NCI-H1436 (cell line): ENCODE measurements around the gene MBD5.

Experiments
- DNase-seq: peaks from one replicate; lab custom pipeline; 2025; lab: John Stamatoyannopoulos, UW

MBD5 gene

DNA sequence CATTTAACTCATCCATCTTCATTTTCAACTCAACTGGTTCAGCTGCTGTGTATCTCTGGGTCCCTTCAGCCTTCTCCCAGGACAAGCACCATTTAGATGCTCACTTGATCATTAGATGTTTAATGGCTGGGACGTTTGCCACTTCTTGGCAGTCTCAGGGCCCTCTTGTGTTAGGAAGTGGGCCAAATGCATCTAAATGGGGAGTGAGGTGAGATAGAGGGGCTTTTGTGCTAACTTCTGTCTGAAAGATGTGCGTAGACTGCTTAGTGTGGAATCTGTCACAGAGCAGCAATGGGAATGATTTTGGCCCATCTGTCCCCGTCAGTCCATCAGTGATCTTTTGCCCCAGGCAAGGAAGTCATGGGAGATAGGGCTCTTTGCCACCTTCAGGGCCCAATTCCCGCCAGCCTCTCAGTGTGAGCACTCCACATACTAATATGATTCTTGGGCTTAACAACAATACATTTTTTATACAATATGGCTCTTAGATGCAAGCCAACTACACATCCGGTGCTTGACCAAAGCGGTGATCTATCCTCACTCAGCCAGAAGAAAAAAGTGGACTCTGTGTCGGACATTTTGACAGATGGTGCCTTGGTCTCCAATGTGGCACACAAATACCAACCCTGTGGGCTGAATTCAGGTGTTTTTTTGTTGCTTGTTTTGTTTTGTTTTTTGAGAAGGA is 528.0 kb downstream of the MBD5 start:
- DNase-seq = no peak

DNA sequence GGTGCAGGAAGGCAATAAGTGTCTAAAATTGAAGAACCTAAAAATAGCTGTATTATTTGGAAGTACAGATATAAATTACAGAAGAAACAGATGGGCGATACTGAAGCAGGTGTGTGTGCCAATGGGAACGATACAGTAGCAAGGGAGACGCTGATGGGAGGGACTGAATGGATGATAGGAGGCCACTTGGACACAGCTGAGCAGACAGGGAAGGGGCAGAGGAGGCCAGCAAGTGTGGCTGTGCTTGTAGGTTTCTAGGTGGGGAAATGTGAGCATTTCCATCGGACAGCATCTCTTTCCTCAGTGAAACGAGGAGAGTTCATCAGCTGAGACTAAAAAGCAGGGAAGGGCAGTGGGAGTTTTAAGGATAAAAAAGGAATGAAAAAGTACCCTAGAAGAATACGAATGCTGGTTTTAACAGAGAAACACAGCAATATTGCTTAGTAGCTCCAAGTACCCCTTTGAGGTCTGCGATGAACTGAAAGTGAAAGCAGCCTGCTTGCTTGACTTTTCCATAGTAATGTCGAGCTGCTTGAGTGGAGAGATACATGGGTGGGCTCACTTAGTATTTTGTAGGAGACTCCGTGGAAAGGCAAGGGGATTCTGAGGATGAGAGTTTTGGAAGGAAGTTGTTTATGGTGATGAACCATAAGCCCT is 531.9 kb downstream of the MBD5 start:
- peak; percentile 31 for DNase-seq

DNA sequence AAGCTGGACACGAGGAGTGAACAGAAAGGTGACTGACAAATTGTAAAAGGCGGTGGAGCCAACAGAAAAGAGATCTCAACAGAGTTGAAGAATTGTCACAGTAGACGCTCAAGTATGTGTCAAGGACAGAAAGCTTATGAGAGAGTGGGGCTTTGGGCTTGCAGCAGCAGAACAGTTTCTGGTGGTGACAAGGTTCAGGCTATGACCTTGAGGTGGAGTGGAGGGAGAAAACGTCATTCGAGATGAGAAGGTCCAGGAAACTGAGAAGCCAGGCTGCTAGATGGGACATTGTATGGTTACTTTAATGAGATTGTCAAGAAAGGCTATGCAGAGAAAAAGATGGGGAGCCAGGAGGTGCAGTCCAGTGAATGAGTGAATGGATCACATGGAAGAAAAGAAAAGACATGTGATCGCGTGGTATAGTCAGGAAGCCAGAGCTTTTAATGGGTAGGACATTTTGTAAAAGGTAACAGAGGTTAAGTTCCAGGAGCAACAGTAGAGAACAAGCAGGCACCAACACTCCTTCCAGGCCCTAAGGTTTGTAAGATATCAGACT is 532.5 kb downstream of the MBD5 start:
- no peak for DNase-seq

DNA sequence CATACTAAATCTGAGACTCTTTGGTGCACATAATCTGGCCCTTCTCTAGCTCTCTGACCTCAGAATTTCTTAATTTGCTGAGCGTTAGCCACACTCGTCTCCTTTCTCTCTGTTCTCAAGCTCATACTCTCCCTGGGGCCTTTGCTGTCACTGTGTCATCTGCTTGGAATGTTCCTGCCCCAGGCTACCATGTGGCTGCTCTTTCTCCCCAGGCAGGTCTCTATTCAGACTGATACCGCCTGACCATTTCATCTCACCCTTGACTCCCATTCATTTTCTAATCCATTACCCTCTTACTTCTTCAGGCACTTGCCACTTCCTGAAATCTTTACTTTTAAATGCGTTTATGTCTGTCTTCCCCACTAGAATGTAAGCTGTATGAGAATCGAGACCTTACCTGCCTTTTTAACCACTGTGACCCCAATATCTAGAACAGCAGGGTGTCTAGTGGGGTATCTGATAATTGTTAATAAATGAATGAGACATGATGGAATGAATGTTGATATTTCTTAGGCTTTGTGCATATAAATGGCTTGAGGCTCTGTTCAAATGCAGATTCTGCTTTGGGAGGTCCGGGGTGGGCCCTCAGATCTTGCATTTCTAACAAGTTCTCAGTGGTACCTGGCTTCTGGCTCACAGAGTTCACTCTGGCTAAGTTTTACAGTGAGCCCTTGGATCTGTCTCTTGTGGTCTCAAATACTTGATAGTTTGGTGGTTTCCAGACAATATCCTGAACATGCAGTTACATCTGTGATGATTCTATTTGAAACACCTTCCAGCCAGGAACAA is 533.8 kb downstream of the MBD5 start:
- no peak for DNase-seq

DNA sequence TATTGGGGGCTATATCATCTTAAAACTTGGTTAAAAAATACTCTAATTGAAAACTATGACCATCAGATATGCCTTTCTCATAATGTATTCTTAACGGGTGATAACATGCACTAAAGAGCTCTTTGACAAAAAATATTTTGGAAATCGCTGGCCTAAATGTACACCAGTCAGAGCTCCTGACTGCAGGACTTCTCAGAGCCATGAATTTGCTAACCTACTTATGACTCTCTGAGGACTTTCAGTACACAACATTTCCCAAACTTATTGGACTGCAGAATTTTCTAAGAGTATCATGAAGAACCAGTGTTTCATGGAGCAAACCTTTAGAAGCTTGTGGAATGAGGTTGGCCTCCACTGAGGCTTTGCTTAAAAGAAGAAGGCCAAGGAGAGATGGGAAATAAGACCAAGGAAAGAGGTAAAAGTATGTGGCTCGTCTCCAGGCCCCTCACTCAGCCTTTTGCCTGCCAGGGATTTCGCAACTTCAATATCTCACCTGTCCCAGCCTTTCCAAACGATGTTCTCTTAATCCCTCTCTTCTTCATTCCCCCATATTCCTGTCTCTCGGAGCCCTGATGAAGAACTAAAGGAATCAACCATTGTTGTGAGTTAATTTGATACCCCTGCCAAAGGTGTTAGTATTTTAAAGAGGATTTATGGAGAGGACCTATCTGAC is 534.9 kb downstream of the MBD5 start:
- DNase-seq = no peak

DNA sequence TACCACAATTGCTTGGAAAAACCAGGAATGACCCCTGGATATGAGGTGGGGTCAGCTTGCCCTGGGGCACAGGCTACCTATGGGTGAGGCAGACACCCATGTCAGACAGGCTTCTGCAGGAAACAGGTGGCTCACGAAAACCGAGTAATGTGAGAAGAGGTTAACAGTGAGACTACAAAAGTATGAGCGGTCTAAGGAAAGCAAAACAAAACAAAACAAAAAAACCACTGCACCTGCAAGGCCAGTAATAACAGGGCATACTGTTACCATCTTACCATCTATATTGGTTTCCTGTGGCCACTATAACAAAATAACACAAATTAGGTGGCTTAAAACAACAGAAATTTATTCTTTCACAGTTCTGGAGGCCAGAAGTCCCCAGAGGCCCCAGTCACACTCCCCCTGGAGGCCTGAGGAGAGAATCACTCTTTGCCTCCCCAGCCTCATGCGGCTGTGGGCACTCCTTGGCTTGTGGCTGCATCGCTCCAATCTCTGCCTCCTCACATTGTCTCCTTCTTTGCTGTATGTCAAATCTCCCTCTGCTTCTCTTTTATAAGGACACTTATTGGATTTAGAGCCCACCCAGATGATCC is 537.0 kb downstream of the MBD5 start:
- DNase-seq = no peak

DNA sequence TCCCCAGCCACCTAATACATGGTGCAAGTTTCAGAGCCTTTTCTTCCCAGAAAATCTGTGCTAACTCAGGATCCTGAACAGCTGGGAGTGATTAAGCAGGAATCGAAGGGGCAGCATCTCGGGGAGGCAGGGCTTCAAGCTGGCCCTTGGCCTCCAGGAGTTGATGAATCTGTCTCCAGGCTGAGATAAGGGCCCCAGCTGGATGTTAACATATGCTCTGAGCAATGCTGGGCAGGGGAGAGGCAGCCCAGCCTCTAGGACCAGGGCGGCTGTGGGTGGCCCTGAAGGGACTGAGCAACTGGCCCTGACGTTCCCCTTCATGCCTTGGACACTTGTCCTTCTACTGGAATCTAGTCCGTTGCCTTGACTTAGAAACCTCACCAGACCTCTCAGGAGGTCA is 539.6 kb downstream of the MBD5 start:
- no peak for DNase-seq

DNA sequence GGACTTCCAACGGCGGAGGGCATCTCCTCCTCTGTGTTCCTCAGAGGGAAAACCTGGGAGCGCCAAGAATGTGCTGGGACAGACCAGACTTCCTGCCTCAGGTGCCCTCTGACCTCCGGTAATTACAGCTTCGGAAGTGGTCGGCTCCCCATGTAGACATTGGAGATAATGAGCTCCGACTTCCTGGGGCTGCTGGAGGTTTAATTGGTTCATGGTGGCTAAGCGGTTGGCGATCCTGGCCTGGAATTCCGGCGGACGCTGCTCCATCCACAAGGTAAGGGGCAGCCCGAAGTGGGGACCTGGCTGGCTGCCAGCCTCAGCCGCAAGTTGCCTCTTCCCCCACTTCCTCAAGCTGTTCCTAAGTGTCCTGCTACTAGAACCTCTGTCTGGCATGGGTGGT is 540.5 kb downstream of the MBD5 start:
- DNase-seq = no peak

DNA sequence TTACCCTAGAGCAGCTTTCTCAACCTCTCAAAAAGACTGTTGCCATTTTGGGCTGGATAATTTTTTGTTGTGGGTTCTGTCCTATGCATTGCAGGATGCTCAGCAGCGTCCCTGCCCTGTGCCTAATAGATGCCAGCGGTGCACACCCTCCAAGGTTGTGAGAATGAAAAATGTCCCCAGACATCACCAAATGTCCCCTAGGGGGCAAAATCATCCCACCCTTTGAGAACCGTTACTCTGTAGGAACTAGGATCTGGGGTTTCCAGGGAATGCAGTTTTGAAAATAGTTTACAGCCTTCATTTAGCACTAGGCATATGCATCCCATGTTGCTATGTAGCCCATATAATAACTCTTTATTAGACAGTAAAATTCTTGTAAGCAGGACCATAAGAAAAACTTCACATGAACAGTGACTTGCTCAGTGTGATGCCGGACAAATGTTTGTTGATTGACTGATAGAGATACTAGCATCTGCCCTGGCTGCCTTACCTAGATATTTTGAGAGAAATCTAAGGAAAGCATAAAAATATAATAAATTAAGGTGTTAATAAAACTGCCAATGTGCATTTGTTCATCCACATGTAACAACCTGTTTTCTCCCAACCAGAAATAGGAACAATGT is 544.5 kb downstream of the MBD5 start:
- DNase-seq = no peak
